HG03175 (cell line): Measurements from ENCODE around the gene RELN.
"Not testable (repeated sequence)": the region's sequence is repeated elsewhere in the genome, so short reads cannot be mapped to it uniquely, and the experiment has no call there.

ENCODE experiments used
- ATAC-seq: cut with Tn5 transposase; IDR thresholded peaks from one replicate; pipeline ENCODE4 v1.9.1; 2021; ENCODE audit warnings: mild to moderate bottlenecking, moderate library complexity; ENCODE audit not compliant: unreplicated experiment

The RELN gene

GRCh38 chr7:103896826-103897225 is 92.6 kb downstream of the RELN start:
- ATAC-seq, result not testable (repeated sequence)

- ATAC-seq, result no peak
Observed at GRCh38 chr7:103894656-103895596, 94.5 kb downstream of the RELN start.

GRCh38 chr7:103893350-103893749 is 96.1 kb downstream of the RELN start:
- ATAC-seq, result no peak

- no peak for ATAC-seq
Observed at GRCh38 chr7:103889451-103889850, 100.0 kb downstream of the RELN start.

GRCh38 chr7:103888603-103889153 is 100.8 kb downstream of the RELN start:
- ATAC-seq, result no peak

- no peak for ATAC-seq
Observed at GRCh38 chr7:103887853-103888602, 101.4 kb downstream of the RELN start.

- no peak for ATAC-seq
Observed at GRCh38 chr7:103887050-103887449, 102.4 kb downstream of the RELN start.

- ATAC-seq, result no peak
Observed at GRCh38 chr7:103879928-103880600, 109.4 kb downstream of the RELN start.

- ATAC-seq, result no peak
Observed at GRCh38 chr7:103879411-103879810, 110.0 kb downstream of the RELN start.

GRCh38 chr7:103877565-103877964 is 111.9 kb downstream of the RELN start:
- no peak for ATAC-seq

- no peak for ATAC-seq
Observed at GRCh38 chr7:103875718-103876117, 113.7 kb downstream of the RELN start.

- ATAC-seq, result no peak
Observed at GRCh38 chr7:103871473-103871872, 118.0 kb downstream of the RELN start.

GRCh38 chr7:103870664-103871063 is 118.8 kb downstream of the RELN start:
- ATAC-seq, result no peak

GRCh38 chr7:103867874-103868273 is 121.6 kb downstream of the RELN start:
- no peak for ATAC-seq

- no peak for ATAC-seq
Observed at GRCh38 chr7:103866919-103867318, 122.5 kb downstream of the RELN start.

GRCh38 chr7:103865442-103865841 is 124.0 kb downstream of the RELN start:
- ATAC-seq, result no peak

- no peak for ATAC-seq
Observed at GRCh38 chr7:103862302-103863035, 127.0 kb downstream of the RELN start.

GRCh38 chr7:103859709-103860108 is 129.7 kb downstream of the RELN start:
- ATAC-seq, result no peak

- no peak for ATAC-seq
Observed at GRCh38 chr7:103857435-103857834, 132.0 kb downstream of the RELN start.

- ATAC-seq, result no peak
Observed at GRCh38 chr7:103856929-103857328, 132.5 kb downstream of the RELN start.
